CD4-positive, CD25-positive, alpha-beta regulatory T cell (primary cell): ENCODE data around the gene ZZZ3. TPM values are rescaled to one million over a fixed set of nuclear protein-coding genes. Genes with fewer than 3 reads are reported as not detected.
"Not testable (repeated sequence)": the region's sequence is repeated elsewhere in the genome, so short reads cannot be mapped to it uniquely, and the experiment has no call there.

Experiments used
- ATAC-seq, 2 donors: fragments of 150-1000 bp; cut with Tn5 transposase; one replicate each; pipeline ENCODE4 v1.10.0; 2021; ENCODE audit warnings: low read depth in 2 of 2, moderate number of reproducible peaks in 2 of 2, moderate library complexity in 1 of 2
- DNase-seq, 3 donors: peaks; one replicate each; pipeline versions ENCODE4 v3.0.0 to v3.0.0-alpha.2; 2012 to 2022; ENCODE audit warnings: mixed read lengths in 1 of 3
- H3K27ac ChIP-seq: one replicate; pipeline ENCODE4 v1.7.0; 2013; ENCODE audit warnings: mild to moderate bottlenecking, low read length; ENCODE audit not compliant: insufficient read depth, poor library complexity, severe bottlenecking
- H3K27me3 ChIP-seq: one replicate; pipeline ENCODE4 v1.7.0; 2013; ENCODE audit warnings: low read length; ENCODE audit not compliant: control insufficient read depth, insufficient read depth
- H3K36me3 ChIP-seq: one replicate; pipeline ENCODE4 v1.7.0; 2013; ENCODE audit warnings: mild to moderate bottlenecking, low read length, moderate library complexity; ENCODE audit not compliant: control insufficient read depth, insufficient read depth
- H3K4me1 ChIP-seq: 2 replicates; pipeline ENCODE4 v1.7.0; 2013; ENCODE audit warnings: mild to moderate bottlenecking, low read length; ENCODE audit not compliant: insufficient read depth, control insufficient read depth, poor library complexity, severe bottlenecking
- H3K4me3 ChIP-seq: one replicate; pipeline ENCODE4 v1.7.0; 2013; ENCODE audit warnings: low read depth, mild to moderate bottlenecking, low read length, moderate library complexity
- H3K9me3 ChIP-seq, 2 experiments: 1 replicate in 1 of 2; 2 replicates in 1 of 2; pipeline ENCODE4 v1.7.0; 2013; ENCODE audit warnings: low read length in 2 of 2, mild to moderate bottlenecking in 1 of 2, moderate library complexity in 1 of 2; ENCODE audit not compliant: control insufficient read depth in 2 of 2
- H3K27ac Mint-ChIP-seq, 3 donors: one replicate each; pipeline ENCODE4 v1.8.0; 2020 to 2022; ENCODE audit warnings: mild to moderate bottlenecking in 3 of 3, mixed read lengths in 3 of 3, moderate library complexity in 2 of 3
- H3K27me3 Mint-ChIP-seq: one replicate; pipeline ENCODE4 v1.8.0; 2022; ENCODE audit warnings: mild to moderate bottlenecking, mixed read lengths
- H3K36me3 Mint-ChIP-seq: one replicate; pipeline ENCODE4 v1.8.0; 2020; ENCODE audit warnings: mixed read lengths
- H3K4me1 Mint-ChIP-seq, 4 donors: one replicate each; pipeline ENCODE4 v1.8.0; 2020 to 2022; ENCODE audit warnings: mixed read lengths in 4 of 4, mild to moderate bottlenecking in 1 of 4
- H3K4me3 Mint-ChIP-seq, 4 donors: one replicate each; pipeline ENCODE4 v1.8.0; 2020 to 2022; ENCODE audit warnings: mild to moderate bottlenecking in 4 of 4, mixed read lengths in 4 of 4, moderate library complexity in 3 of 4
- H3K9me3 Mint-ChIP-seq, 7 donors: one replicate each; pipeline ENCODE4 v1.8.0; 2020 to 2022; ENCODE audit warnings: mixed read lengths in 7 of 7, mild to moderate bottlenecking in 3 of 7, moderate library complexity in 2 of 7
- polyA plus RNA-seq, 4 donors: library from polyadenylated mRNA; unstranded; fragments of 300-500 nt; fragmentation: Illumina TruSeq; gene quantifications; one replicate each; pipeline ENCODE4 v1.2.3, GENCODE V29; 2021
- total RNA-seq: library from RNA; stranded (reverse); gene quantifications from one replicate; pipeline ENCODE4 v1.2.3, GENCODE V29; 2022

ZZZ3 gene
- total and polyA plus RNA-seq, 5 donors from 2014 or later, result 24.2 to 52.8 (median 26.7) TPM

- peak overlapping the region in 2 of 4 donors; percentile 13 to 32 for H3K4me3 Mint-ChIP-seq
These were observed 30.2 kb downstream of the ZZZ3 start for GRCh38 chr1:77652268-77652667.

GRCh38 chr1:77649127-77649526, 33.3 kb downstream of the ZZZ3 start:
- Histone ChIP-seq H3K4me3 (no peak overlapping the region), H3K4me1 (no peaks in the 10 kb centered on the region), H3K9me3 (peaks cover 7 to 22% of the 10 kb centered on the region in 2 experiments), H3K36me3 (peaks cover 23% of the 10 kb centered on the region), H3K27ac (no peak overlapping the region), H3K27me3 (no peaks in the 10 kb centered on the region)
- Mint-ChIP-seq H3K36me3 (peaks cover 56% of the 10 kb centered on the region), H3K27me3 (no peaks in the 10 kb centered on the region), H3K4me3 (no peak overlapping the region), H3K9me3 (peaks cover 0 to 31% (median 13%) of the 10 kb centered on the region in 7 donors), H3K4me1 (peaks cover 22 to 38% (median 35%) of the 10 kb centered on the region in 4 donors), H3K27ac (no peak overlapping the region)
- no peak for ATAC-seq
- no peak for DNase-seq

More at GRCh38 chr1:77652268-77652667, 30.2 kb downstream of the ZZZ3 start:
- Histone ChIP-seq H3K4me3 (no peak overlapping the region), H3K4me1 (no peaks in the 10 kb centered on the region), H3K27ac (no peak overlapping the region), H3K9me3 (peaks cover 7 to 22% of the 10 kb centered on the region in 2 experiments), H3K36me3 (peaks cover 10% of the 10 kb centered on the region), H3K27me3 (no peaks in the 10 kb centered on the region)
- no peak for DNase-seq
- H3K27ac Mint-ChIP-seq, result peak overlapping the region in 1 of 3 donors; percentile 52
- no peak for ATAC-seq
- H3K27me3 Mint-ChIP-seq, result no peaks in the 10 kb centered on the region
- H3K4me1 Mint-ChIP-seq, result peaks cover 35 to 44% (median 39%) of the 10 kb centered on the region in 4 donors
- peaks cover 0 to 31% (median 11%) of the 10 kb centered on the region in 7 donors for H3K9me3 Mint-ChIP-seq
- H3K36me3 Mint-ChIP-seq, result peaks cover 43% of the 10 kb centered on the region

DNA sequence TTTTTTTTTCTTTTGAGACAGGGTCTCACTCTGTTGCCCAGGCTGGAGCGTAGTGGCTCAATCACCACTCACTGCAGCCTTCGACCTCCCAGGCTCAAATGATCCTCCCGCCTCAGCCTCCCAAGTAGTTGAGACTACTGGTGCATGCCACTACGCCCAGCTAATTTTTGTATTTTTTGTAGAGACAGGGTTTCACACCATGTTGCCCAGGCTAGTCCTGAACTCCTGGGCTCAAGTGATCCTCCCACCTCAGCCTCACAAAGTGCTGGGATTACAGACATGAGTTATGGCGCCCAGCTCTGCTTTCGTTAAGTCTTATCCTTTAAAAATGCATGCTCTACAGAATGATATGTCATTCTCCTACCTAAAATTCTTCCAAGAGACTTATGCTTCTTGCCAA, 36.2 kb downstream of the ZZZ3 start:
- peaks cover 20% of the 10 kb centered on the region for H3K36me3 ChIP-seq
- peaks cover 20 to 38% (median 33%) of the 10 kb centered on the region in 4 donors for H3K4me1 Mint-ChIP-seq
- not testable (repeated sequence) for ATAC-seq, H3K27me3 ChIP-seq, H3K27ac ChIP-seq, H3K27me3 Mint-ChIP-seq, H3K4me3 ChIP-seq, H3K4me3 Mint-ChIP-seq, H3K4me1 ChIP-seq, DNase-seq
- peaks cover 42% of the 10 kb centered on the region for H3K36me3 Mint-ChIP-seq
- H3K27ac Mint-ChIP-seq, result peak overlapping the region in 1 of 3 donors; percentile 52
- peaks cover 7 to 20% of the 10 kb centered on the region in 2 experiments for H3K9me3 ChIP-seq
- H3K9me3 Mint-ChIP-seq, result peaks cover 0 to 27% (median 10%) of the 10 kb centered on the region in 7 donors

- Histone ChIP-seq H3K4me1 (no peaks in the 10 kb centered on the region), H3K27ac (no peak overlapping the region), H3K36me3 (peaks cover 30% of the 10 kb centered on the region), H3K9me3 (peaks cover under 1% of the 10 kb centered on the region in 2 experiments), H3K4me3 (no peak overlapping the region), H3K27me3 (no peaks in the 10 kb centered on the region)
- H3K36me3 Mint-ChIP-seq, result peaks cover 39% of the 10 kb centered on the region
- H3K9me3 Mint-ChIP-seq, result peaks cover 0 to 8% (median 3%) of the 10 kb centered on the region in 7 donors
- no peaks in the 10 kb centered on the region for H3K27me3 Mint-ChIP-seq
- peaks cover 22 to 52% (median 42%) of the 10 kb centered on the region in 4 donors for H3K4me1 Mint-ChIP-seq
- H3K4me3 Mint-ChIP-seq, result no peak overlapping the region
- DNase-seq (no peak), ATAC-seq (no peak)
- no peak overlapping the region for H3K27ac Mint-ChIP-seq
These were observed 39.0 kb downstream of the ZZZ3 start for GRCh38 chr1:77643456-77643855.

GRCh38 chr1:77642941-77643340, 39.5 kb downstream of the ZZZ3 start:
- Histone ChIP-seq H3K27ac (no peak overlapping the region), H3K4me1 (no peaks in the 10 kb centered on the region), H3K9me3 (no peaks in the 10 kb centered on the region), H3K4me3 (no peak overlapping the region), H3K36me3 (peaks cover 32% of the 10 kb centered on the region), H3K27me3 (no peaks in the 10 kb centered on the region)
- Mint-ChIP-seq H3K27ac (peak overlapping the region in 1 of 3 donors; percentile 32), H3K4me1 (peaks cover 22 to 52% (median 42%) of the 10 kb centered on the region in 4 donors), H3K27me3 (no peaks in the 10 kb centered on the region), H3K36me3 (peaks cover 36% of the 10 kb centered on the region), H3K4me3 (no peak overlapping the region), H3K9me3 (peaks cover 0 to 5% (median 2%) of the 10 kb centered on the region in 7 donors)
- ATAC-seq, result no peak
- DNase-seq, result no peak

- H3K36me3 ChIP-seq, result peaks cover 34% of the 10 kb centered on the region
- Mint-ChIP-seq H3K4me1 (peaks cover 22 to 52% (median 42%) of the 10 kb centered on the region in 4 donors), H3K9me3 (peaks cover 0 to 3% (median 2%) of the 10 kb centered on the region in 7 donors), H3K27ac (no peak overlapping the region), H3K36me3 (peaks cover 36% of the 10 kb centered on the region), H3K27me3 (no peaks in the 10 kb centered on the region), H3K4me3 (no peak overlapping the region)
- H3K9me3 ChIP-seq, result no peaks in the 10 kb centered on the region
- no peak overlapping the region for H3K27ac ChIP-seq
- H3K27me3 ChIP-seq, result no peaks in the 10 kb centered on the region
- ATAC-seq, result no peak
- H3K4me3 ChIP-seq, result no peak overlapping the region
- no peak for DNase-seq
- H3K4me1 ChIP-seq, result no peaks in the 10 kb centered on the region
These were observed 40.3 kb downstream of the ZZZ3 start for GRCh38 chr1:77642196-77642595.

GRCh38 chr1:77639557-77640069, 42.8 kb downstream of the ZZZ3 start:
- Histone ChIP-seq H3K9me3 (no peaks in the 10 kb centered on the region), H3K4me1 (no peaks in the 10 kb centered on the region), H3K36me3 (peaks cover 36% of the 10 kb centered on the region), H3K27ac (no peak overlapping the region), H3K27me3 (no peaks in the 10 kb centered on the region), H3K4me3 (no peak overlapping the region)
- peaks cover 27 to 40% (median 30%) of the 10 kb centered on the region in 4 donors for H3K4me1 Mint-ChIP-seq
- H3K27ac Mint-ChIP-seq, result no peak overlapping the region
- no peak overlapping the region for H3K4me3 Mint-ChIP-seq
- no peaks in the 10 kb centered on the region for H3K27me3 Mint-ChIP-seq
- DNase-seq (peak in 1 of 3 donors; percentile 16), ATAC-seq (no peak)
- peaks cover 28% of the 10 kb centered on the region for H3K36me3 Mint-ChIP-seq
- peaks cover 0 to 2% (median 0%) of the 10 kb centered on the region in 7 donors for H3K9me3 Mint-ChIP-seq

GRCh38 chr1:77639056-77639455, 43.4 kb downstream of the ZZZ3 start:
- Mint-ChIP-seq H3K27me3 (no peaks in the 10 kb centered on the region), H3K4me1 (peaks cover 22 to 38% (median 32%) of the 10 kb centered on the region in 4 donors), H3K9me3 (peaks cover 0 to 2% (median 0%) of the 10 kb centered on the region in 7 donors), H3K27ac (peak overlapping the region in 1 of 3 donors; percentile 60), H3K4me3 (no peak overlapping the region), H3K36me3 (peaks cover 29% of the 10 kb centered on the region)
- H3K4me3 ChIP-seq, result no peak overlapping the region
- no peaks in the 10 kb centered on the region for H3K9me3 ChIP-seq
- H3K4me1 ChIP-seq, result no peaks in the 10 kb centered on the region
- no peaks in the 10 kb centered on the region for H3K27me3 ChIP-seq
- ATAC-seq, result no peak
- H3K27ac ChIP-seq, result no peak overlapping the region
- no peak for DNase-seq
- H3K36me3 ChIP-seq, result peaks cover 35% of the 10 kb centered on the region
